Common myeloid progenitor, CD34-positive (primary cell): ENCODE results near the gene DYDC1. TPM values are rescaled to one million over a fixed set of nuclear protein-coding genes. Genes with fewer than 3 reads are reported as not detected.
A peak's percentile ranks its signal among the peaks of the same experiment; 100 is the strongest.

Source experiments
- CTCF ChIA-PET: fragments of 350-600 bp; sonication (Branson Sonifier 250); formaldehyde crosslinking; loops from one replicate; lab custom pipeline; 2021; ENCODE audit warnings: antibody characterized with exemption; lab: Charles Lee
- POLR2A ChIA-PET: fragments of 350-600 bp; sonication (Branson Sonifier 250); formaldehyde crosslinking; loops from one replicate; lab custom pipeline; 2021; ENCODE audit warnings: antibody characterized with exemption; lab: Charles Lee
- DNase-seq, 3 donors: peaks; one replicate each; pipeline versions ENCODE4 v3.0.0 to v3.0.0-alpha.2; 2013
- H3K27ac ChIP-seq, 2 experiments: 1 replicate in 1 of 2; 2 replicates in 1 of 2; pipeline ENCODE4 v1.7.0; 2013; ENCODE audit warnings: inconsistent platforms in 2 of 2, low read length in 2 of 2, mild to moderate bottlenecking in 2 of 2, low read depth in 1 of 2, moderate library complexity in 1 of 2; ENCODE audit not compliant: severe bottlenecking in 2 of 2, insufficient read depth in 1 of 2, poor library complexity in 1 of 2
- H3K27me3 ChIP-seq, 5 experiments: replicated peaks in 2 of 5; 1 replicate in 3 of 5; 2 replicates in 2 of 5; pipeline versions ENCODE4 v1.6.1 to v1.7.0; 2013; ENCODE audit warnings: low read length in 4 of 5, mild to moderate bottlenecking in 2 of 5, moderate library complexity in 2 of 5, inconsistent platforms in 1 of 5; ENCODE audit not compliant: insufficient read depth in 5 of 5, control insufficient read depth in 4 of 5
- H3K36me3 ChIP-seq, 4 experiments: 1 replicate in 2 of 4; 2 replicates in 2 of 4; pipeline versions ENCODE4 v1.6.1 to v1.7.0; 2013; ENCODE audit warnings: low read length in 3 of 4, control low read depth in 1 of 4, mild to moderate bottlenecking in 1 of 4; ENCODE audit not compliant: control insufficient read depth in 4 of 4, insufficient read depth in 4 of 4
- H3K4me1 ChIP-seq, 4 experiments: 1 replicate in 3 of 4; 2 replicates in 1 of 4; pipeline versions ENCODE4 v1.6.1 to v1.7.1; 2013; ENCODE audit warnings: low read length in 3 of 4, mild to moderate bottlenecking in 3 of 4, control low read depth in 1 of 4, inconsistent platforms in 1 of 4, moderate library complexity in 1 of 4; ENCODE audit not compliant: control insufficient read depth in 4 of 4, insufficient read depth in 4 of 4; ENCODE audit errors: control extremely low read depth in 1 of 4
- H3K4me3 ChIP-seq, 7 experiments: 1 replicate in 4 of 7; 2 replicates in 3 of 7; pipeline versions ENCODE4 v1.5.1 to v1.7.0; 2013; ENCODE audit warnings: mild to moderate bottlenecking in 7 of 7, low read length in 6 of 7, moderate library complexity in 6 of 7, inconsistent platforms in 2 of 7, low read depth in 2 of 7, control low read depth in 1 of 7; ENCODE audit not compliant: insufficient read depth in 4 of 7, control insufficient read depth in 1 of 7; ENCODE audit errors: extremely low read depth in 1 of 7
- H3K9me3 ChIP-seq, 5 experiments: 1 replicate in 4 of 5; 2 replicates in 1 of 5; pipeline versions ENCODE4 v1.6.1 to v1.7.1; 2013; ENCODE audit warnings: low read length in 4 of 5, mild to moderate bottlenecking in 2 of 5, inconsistent platforms in 1 of 5, low read depth in 1 of 5, moderate library complexity in 1 of 5; ENCODE audit not compliant: control insufficient read depth in 4 of 5, insufficient read depth in 2 of 5; ENCODE audit errors: control extremely low read depth in 1 of 5
- WGBS: methylation state at CpG from one replicate; pipeline ENCODE4 v1.1.5; 2013; ENCODE audit not compliant: insufficient coverage; 5-methylcytosine and 5-hydroxymethylcytosine counted together
- polyA plus RNA-seq: library from polyadenylated mRNA; unstranded; fragments of 120-200 nt; gene quantifications from one replicate; pipeline ENCODE4 v1.2.1, GENCODE V29; 2013

Gene DYDC1
- polyA plus RNA-seq, result not detected

GRCh38 chr10:80356563-80356988, at the start of gene DYDC1, which contains the start of gene DYDC2:
DYDC1 (minus strand) TSS chr10:80356755; CDS start chr10:80352601, 4,154 bp downstream.
DYDC2 (plus strand) TSS chr10:80356781; CDS start chr10:80362444, 5,663 bp downstream.
- WGBS, result 2% methylated on average over 33 of the region's 43 CpGs
- no peaks in the 10 kb centered on the region for H3K36me3 ChIP-seq
- ChIA-PET POLR2A (no interaction called here), CTCF (no interaction called here)
- H3K4me1 ChIP-seq, result peaks cover 0 to 14% (median 10%) of the 10 kb centered on the region in 4 experiments
- H3K4me3 ChIP-seq, result peak within 1 kb of the TSS; percentile 18 to 74 (median 52)
- H3K27ac ChIP-seq, result no peak within 1 kb of the TSS
- H3K27me3 ChIP-seq, result peaks cover 0 to 19% (median 11%) of the 10 kb centered on the region in 5 experiments
- peak; percentile 31 to 86 (median 74) for DNase-seq
- peaks cover 0 to 2% (median 0%) of the 10 kb centered on the region in 5 experiments for H3K9me3 ChIP-seq

GRCh38 chr10:80406204-80406603, 49.6 kb upstream of the DYDC1 start:
- WGBS, result 93% methylated on average over 4 of the region's 4 CpGs
- no peak overlapping the region for H3K4me3 ChIP-seq
- no peaks in the 10 kb centered on the region for H3K27me3 ChIP-seq
- H3K36me3 ChIP-seq, result no peaks in the 10 kb centered on the region
- CTCF ChIA-PET, result interaction anchor here (0.9 to 2.2 kb wide), 4 partner anchors 9 to 102 kb away, joined by 3 to 5 read pairs (median 4); no protein-coding TSS in a partner anchor
- no peaks in the 10 kb centered on the region for H3K9me3 ChIP-seq
- no peak for DNase-seq
- POLR2A ChIA-PET, result no interaction called here
- H3K27ac ChIP-seq, result no peak overlapping the region
- H3K4me1 ChIP-seq, result peaks cover 3 to 35% (median 33%) of the 10 kb centered on the region in 4 experiments

- ChIA-PET POLR2A (no interaction called here), CTCF (interaction anchor here (0.7 to 2.2 kb wide), 6 partner anchors 9 to 102 kb away, joined by 3 to 5 read pairs (median 3); no protein-coding TSS in a partner anchor)
- Histone ChIP-seq H3K9me3 (no peaks in the 10 kb centered on the region), H3K4me3 (no peak overlapping the region), H3K36me3 (no peaks in the 10 kb centered on the region), H3K27me3 (no peaks in the 10 kb centered on the region), H3K27ac (no peak overlapping the region), H3K4me1 (peaks cover 3 to 30% (median 28%) of the 10 kb centered on the region in 4 experiments)
- DNase-seq, result no peak
- 98% methylated on average over 3 of the region's 4 CpGs for WGBS
Measured at GRCh38 chr10:80405626-80406025, 49.1 kb upstream of the DYDC1 start.

GRCh38 chr10:80405035-80405434, 48.5 kb upstream of the DYDC1 start:
- ChIA-PET CTCF (interaction anchor here (0.7 to 2.2 kb wide), 4 partner anchors 8 to 101 kb away, joined by 3 to 5 read pairs (median 3); no protein-coding TSS in a partner anchor), POLR2A (no interaction called here)
- Histone ChIP-seq H3K27ac (no peak overlapping the region), H3K36me3 (no peaks in the 10 kb centered on the region), H3K4me1 (peaks cover 3 to 24% (median 22%) of the 10 kb centered on the region in 4 experiments), H3K27me3 (no peaks in the 10 kb centered on the region), H3K4me3 (no peak overlapping the region), H3K9me3 (no peaks in the 10 kb centered on the region)
- no peak for DNase-seq
- no CpG with 5 or more reads among the region's 1 CpG for WGBS

- CTCF ChIA-PET, result no interaction called here
- POLR2A ChIA-PET, result no interaction called here
- no peaks in the 10 kb centered on the region for H3K9me3 ChIP-seq
- no peak for DNase-seq
- H3K4me1 ChIP-seq, result no peaks in the 10 kb centered on the region
- no peak overlapping the region for H3K27ac ChIP-seq
- H3K4me3 ChIP-seq, result no peak overlapping the region
- no peaks in the 10 kb centered on the region for H3K27me3 ChIP-seq
- WGBS, result 71% methylated on average over 6 of the region's 8 CpGs
- no peaks in the 10 kb centered on the region for H3K36me3 ChIP-seq
Measured at GRCh38 chr10:80400136-80400804, 43.7 kb upstream of the DYDC1 start.

GRCh38 chr10:80397014-80397413, 40.5 kb upstream of the DYDC1 start:
- WGBS, result 93% methylated on average over 2 of the region's 2 CpGs
- CTCF ChIA-PET, result interaction anchor here (0.8 to 2.2 kb wide), 4 partner anchors 9 to 108 kb away, joined by 3 to 9 read pairs (median 6); partner anchors contain the start of gene PRXL2A
- POLR2A ChIA-PET, result no interaction called here

GRCh38 chr10:80394358-80394916, 37.9 kb upstream of the DYDC1 start:
- WGBS, result 100% methylated on average over 1 of the region's 2 CpGs
- no peak for DNase-seq
- no peaks in the 10 kb centered on the region for H3K36me3 ChIP-seq
- CTCF ChIA-PET, result interaction anchor here (0.7 to 0.9 kb wide), 2 partner anchors 19 to 110 kb away, joined by 3 read pairs; no protein-coding TSS in a partner anchor
- no peaks in the 10 kb centered on the region for H3K4me1 ChIP-seq
- POLR2A ChIA-PET, result no interaction called here
- H3K9me3 ChIP-seq, result no peaks in the 10 kb centered on the region
- H3K27me3 ChIP-seq, result no peaks in the 10 kb centered on the region
- no peak overlapping the region for H3K4me3 ChIP-seq
- no peak overlapping the region for H3K27ac ChIP-seq

More at GRCh38 chr10:80397014-80397413, 40.5 kb upstream of the DYDC1 start:
- Histone ChIP-seq H3K36me3 (no peaks in the 10 kb centered on the region), H3K27ac (no peak overlapping the region), H3K4me3 (no peak overlapping the region), H3K27me3 (no peaks in the 10 kb centered on the region), H3K9me3 (no peaks in the 10 kb centered on the region), H3K4me1 (no peaks in the 10 kb centered on the region)
- no peak for DNase-seq
